HG02840 (cell line): ENCODE data around the gene CDH4.

ENCODE experiments used
- ATAC-seq: cut with Tn5 transposase; IDR thresholded peaks from one replicate; pipeline ENCODE4 v1.9.1; 2021; ENCODE audit warnings: mild to moderate bottlenecking, moderate library complexity, moderate number of reproducible peaks; ENCODE audit not compliant: unreplicated experiment, low FRiP score

Gene CDH4

GRCh38 chr20:61869750-61870507 lies 617.9 kb downstream of the CDH4 start:
- ATAC-seq = no peak

DNA sequence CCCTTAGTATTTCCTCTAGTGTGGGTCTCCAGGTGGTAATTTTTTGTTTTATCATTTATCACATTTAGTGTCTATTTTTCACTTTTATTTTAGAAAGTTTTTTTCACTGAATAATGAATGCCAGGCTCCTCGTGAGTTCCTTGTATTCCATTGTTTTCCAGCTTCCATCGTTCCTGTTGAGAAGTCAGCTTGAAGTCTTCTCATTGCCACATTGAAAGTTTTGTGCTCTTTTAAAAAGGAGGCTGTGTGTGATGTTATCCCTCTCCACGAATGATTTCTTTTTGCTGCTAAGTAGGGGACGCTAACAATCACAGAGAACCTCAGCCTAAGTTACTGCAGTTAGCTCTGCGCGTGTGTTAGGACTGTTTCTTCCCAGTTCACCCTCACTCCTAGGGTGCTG lies 619.1 kb downstream of the CDH4 start:
- ATAC-seq = no peak

DNA sequence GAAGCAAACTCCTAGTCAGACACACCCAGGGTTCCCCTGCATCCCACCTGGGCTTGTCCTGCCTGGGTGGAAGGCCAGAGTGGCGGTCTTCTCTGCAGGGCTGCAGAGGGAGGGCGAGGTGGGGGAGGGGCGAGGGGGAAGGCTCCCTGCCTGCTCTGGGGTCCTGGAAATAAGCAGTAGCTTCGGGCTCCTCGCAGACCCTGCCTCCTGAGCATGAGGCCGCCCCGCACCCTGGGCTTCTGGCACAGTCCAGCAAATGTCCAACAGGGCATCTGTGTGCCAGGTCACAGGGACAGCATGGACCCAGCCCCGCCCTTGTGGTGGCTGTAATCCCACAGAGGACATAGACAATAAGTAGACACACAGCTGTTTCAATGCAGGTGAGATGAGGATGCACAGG lies 619.9 kb downstream of the CDH4 start:
- ATAC-seq = no peak

DNA sequence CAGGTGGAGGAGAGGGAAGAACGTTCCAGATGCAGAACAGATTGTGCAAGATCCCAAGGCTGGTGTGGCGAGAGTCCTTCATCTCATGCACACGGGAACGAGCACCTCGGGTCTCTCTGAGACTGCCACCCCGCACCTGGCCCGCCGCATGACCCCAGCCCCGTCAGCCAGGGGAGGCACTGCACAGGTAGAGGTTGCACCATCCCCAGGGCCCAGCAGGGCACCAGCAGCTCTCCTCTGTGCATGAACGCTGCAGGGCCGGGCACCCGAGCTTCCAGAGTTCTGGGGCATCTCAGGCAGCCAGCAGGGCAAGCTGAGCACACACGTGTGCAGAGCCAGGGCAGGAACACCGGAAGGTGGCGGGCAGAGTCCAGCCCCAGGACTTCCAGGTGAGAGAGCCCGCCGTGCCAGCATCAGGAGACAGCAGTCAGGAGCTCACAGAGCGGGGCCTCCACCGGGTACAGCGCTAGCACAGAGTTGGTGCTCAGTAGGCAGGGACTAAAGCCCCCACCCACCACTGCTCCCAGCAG lies 620.4 kb downstream of the CDH4 start:
- no peak for ATAC-seq

GRCh38 chr20:61873651-61874420 lies 621.8 kb downstream of the CDH4 start:
- ATAC-seq = no peak

DNA sequence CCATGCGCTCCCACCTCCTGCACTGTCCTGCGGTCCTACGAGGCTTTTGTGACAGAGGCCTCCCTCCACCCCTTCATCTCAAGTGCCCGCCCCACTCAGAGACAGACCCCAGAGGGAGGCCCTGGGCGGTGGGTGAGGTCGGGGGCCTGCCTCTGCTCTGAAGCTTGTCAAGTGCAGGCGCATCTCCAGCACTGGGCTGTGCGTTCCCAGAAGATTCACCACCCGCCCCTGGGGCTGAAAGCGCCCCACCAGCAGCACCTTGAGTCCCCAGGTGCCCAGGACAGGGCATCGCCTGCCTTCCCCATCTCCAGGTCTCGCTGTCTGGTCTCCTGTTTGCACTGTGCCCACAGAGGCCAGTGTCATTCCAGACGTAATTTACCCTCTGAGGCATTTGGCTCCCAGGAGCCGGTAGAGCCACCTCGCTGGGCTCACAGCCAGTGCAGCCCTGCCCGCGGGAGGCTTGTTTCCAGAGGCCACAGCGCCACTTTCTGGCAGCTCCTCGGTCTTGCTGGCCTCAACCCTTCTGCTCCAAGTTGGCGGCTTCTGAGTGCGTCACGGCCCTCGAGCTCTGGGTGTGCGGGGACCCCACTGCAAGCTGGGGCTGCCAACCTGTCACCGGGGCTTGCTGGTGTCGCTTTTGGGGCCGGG lies 622.5 kb downstream of the CDH4 start:
- ATAC-seq = no peak

GRCh38 chr20:61875221-61875885 lies 623.3 kb downstream of the CDH4 start:
- ATAC-seq = no peak

DNA sequence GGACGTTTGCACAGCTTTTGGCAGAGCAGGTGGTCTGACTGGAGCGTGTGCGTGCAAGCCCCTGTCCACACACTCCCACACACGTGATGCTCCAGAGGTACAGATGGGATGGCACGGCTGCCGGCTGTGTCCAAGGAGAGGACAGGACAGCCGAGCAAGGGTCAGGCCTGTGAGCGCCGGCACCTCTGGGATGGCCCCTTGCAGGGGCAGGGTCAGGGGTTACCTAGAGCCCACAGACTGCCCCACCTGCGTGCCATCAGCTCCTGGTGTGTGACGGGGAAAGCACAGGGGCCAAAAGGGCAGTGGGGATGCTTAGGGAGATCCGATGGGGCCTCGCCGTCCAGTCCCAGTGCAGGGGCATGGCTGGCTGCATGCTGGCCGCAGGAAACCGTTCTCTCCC lies 623.9 kb downstream of the CDH4 start:
- no peak for ATAC-seq

DNA sequence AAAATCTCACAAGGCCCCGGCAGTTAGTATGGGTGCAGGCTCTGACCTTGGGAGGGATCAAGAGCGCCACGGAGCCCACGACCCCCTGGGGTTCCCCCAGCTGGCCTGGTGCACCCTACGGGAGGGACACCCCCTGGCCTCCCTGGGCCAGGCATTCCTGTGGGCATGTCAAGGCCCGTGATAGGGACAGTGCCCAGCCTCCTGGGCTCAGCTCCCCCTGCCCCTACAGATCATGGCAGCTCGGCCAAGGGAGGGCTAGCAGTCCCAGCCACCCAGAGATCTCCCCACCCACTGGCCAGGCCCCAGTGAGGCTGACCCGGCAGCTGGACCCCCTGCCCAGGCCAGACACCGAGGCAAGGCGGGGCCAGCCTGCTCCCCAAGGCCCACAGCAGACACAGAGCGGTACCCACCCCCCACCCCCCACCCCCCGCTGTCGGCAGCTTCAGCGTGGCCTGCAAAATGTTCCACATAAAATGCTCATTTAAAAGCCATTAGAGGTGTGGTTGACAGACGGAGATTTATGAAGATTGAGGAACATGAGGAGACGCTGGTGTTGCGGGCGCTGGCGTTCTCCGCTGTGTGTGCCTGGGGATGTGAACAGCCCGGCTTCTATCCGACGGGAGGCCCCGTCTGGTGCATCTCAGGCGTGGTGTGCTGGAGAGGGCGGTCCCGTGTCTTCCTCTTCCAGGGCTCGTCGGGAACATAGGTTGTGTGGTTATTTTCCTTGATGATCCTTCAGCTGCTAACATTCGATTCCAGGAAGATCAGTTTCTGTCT lies 625.1 kb downstream of the CDH4 start:
- no peak for ATAC-seq

DNA sequence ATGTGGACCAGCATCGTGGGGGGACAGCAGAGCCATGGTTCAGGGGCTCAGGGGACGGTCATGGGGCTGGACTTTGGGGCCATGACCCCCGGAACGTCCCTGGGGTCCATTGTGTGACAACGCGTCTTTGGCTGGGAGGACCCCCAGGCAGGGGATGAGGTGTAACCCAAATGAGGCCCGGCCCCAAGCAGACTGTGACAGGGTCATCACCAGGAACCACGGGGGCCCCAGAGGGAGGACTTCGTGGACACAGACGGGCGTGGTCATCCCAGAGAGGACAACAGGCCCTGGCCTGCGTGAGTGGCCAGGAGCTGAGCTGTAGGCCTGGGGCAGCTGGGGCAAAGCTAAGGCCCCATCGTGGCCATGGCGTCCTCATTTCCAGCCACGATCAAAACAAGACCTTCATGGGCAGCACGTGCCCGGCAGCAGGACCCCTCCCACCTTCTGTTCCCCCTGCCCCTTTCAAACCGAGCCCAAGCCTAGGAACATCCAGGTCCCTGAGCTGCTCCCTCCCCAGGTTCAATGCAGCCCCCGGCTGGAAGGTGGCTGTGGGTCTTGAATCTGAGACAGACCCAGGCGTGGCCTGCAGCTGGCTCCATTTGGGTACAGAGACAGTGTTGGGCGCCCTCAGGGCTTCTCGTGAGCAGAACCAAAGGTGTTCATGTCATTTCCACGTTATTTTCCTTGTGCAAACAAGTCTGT lies 625.9 kb downstream of the CDH4 start:
- ATAC-seq = no peak

- no peak for ATAC-seq
Measured at GRCh38 chr20:61878478-61879302, 626.6 kb downstream of the CDH4 start.

GRCh38 chr20:61879303-61879620 lies 627.2 kb downstream of the CDH4 start:
- no peak for ATAC-seq

- ATAC-seq = no peak
Measured at GRCh38 chr20:61879694-61880093, 627.6 kb downstream of the CDH4 start.

- no peak for ATAC-seq
Measured at GRCh38 chr20:61880706-61881105, 628.6 kb downstream of the CDH4 start.

DNA sequence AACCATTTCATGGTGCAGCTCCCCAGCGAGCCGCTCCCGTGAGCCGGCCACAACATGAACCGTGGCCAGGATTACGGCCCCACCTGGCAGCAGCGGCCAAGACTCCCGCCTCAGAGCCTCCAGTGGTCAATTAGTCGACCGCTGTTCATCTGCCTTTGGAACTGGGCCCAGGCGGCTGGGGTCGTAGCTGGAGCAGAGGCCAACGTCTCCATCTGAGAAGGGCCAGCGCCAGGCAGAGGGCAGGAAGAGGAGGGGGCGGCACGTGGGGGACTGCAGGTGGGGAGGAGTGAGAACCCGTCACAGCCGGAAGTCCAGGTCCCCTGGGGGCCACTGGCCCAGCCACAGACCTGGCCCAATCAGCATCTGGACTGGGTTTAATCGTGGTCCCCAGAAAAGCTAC lies 629.4 kb downstream of the CDH4 start:
- ATAC-seq = no peak

GRCh38 chr20:61881861-61882260 lies 629.8 kb downstream of the CDH4 start:
- no peak for ATAC-seq

- no peak for ATAC-seq
Measured at GRCh38 chr20:61882716-61883615, 630.9 kb downstream of the CDH4 start.
